ENCODE measurements around the gene SCAND1. TPM values are rescaled to one million over a fixed set of nuclear protein-coding genes. Genes with fewer than 3 reads are reported as not detected.
"Not testable (repeated sequence)": the region's sequence is repeated elsewhere in the genome, so short reads cannot be mapped to it uniquely, and the experiment has no call there.

The SCAND1 gene
- total RNA-seq: 100 to 1,000 TPM in 1 of 4 donors, 10 to 100 TPM in 3; 70.0 to 122 (median 89.9) TPM

DNA sequence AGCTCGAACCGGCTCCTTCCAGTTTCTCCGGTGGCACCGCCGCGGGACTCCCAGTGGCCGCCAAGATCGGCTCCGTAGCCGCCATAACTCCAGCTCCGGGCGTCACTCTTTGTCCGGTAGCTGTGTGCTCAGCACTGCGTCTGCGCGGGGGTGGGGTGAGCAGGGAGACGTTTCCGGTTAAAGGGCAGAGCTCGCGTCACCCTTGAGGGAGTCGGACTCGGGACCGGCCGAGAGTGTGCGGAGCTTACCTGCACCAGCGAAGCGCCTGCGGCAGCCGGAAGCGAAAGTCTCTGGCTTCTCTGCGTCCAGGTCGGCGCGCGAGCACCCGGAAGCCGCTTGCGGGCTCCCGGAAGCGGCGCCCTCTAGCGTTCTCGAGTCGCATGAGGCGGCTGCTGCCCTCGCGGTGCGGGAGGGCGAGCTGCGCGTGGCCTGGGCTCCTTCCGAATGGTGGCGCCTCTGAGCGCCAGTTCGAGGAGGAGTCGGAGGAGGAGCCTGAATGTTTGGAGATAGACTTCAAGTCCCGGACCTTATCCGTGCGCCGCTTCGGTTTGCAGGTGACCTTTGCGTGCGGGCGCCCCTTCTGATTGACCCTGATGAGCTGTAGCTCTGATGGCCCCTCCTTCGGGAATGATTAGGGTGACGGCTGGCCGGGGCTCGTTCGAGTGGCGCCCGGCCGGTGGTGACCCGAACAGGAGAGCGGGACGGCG lies at the start of gene SCAND1:
TSS of gene SCAND1 (minus strand) at position 303 of the 707 bp plus-strand sequence. CDS start at position 85, 218 bp downstream.
- intact Hi-C loops (cut with DNase I; ENCODE audit: low total_unique reads): no loop called here
- WGBS, 2 donors: 0 to 1% methylated on average over 50 to 55 of the region's 76 CpGs
- TF ChIP-seq POLR2A (IDR thresholded peaks at IDR 0.05): peak in 1 of 2 donors; percentile 5
- TF ChIP-seq, protein P1, sequence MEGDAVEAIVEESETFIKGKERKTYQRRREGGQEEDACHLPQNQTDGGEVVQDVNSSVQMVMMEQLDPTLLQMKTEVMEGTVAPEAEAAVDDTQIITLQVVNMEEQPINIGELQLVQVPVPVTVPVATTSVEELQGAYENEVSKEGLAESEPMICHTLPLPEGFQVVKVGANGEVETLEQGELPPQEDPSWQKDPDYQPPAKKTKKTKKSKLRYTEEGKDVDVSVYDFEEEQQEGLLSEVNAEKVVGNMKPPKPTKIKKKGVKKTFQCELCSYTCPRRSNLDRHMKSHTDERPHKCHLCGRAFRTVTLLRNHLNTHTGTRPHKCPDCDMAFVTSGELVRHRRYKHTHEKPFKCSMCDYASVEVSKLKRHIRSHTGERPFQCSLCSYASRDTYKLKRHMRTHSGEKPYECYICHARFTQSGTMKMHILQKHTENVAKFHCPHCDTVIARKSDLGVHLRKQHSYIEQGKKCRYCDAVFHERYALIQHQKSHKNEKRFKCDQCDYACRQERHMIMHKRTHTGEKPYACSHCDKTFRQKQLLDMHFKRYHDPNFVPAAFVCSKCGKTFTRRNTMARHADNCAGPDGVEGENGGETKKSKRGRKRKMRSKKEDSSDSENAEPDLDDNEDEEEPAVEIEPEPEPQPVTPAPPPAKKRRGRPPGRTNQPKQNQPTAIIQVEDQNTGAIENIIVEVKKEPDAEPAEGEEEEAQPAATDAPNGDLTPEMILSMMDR (IDR thresholded peaks at IDR 0.05): peak in 1 of 3 donors; percentile 97

DNA sequence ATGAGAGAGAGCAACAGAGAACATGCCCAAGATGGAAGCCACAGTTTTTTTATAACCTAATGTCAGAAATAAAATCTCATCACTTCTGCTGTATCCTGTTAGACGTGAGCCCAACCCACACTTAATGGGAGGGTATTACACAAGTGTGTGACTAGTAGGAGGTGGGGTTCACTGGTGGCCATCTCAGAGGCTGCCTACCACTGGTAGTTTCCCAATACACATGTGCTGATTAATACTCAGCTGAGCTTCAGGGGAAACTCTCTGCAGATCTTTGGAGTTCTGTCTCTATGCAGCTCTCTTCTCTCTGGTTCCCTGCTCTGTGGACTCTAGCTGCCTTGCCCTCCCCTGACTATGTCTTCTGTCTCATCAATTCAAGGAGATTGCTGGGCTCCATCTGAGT lies 49.7 kb upstream of the SCAND1 start:
- intact Hi-C loops (cut with DNase I; ENCODE audit: low total_unique reads): no loop called here
- no peak for TF ChIP-seq POLR2A (IDR thresholded peaks at IDR 0.05)
- TF ChIP-seq, protein P1 (IDR thresholded peaks at IDR 0.05): no peak
- DNase-seq (ENCODE audit: low spot score in 2 of 2): no peak
- H3K4me3 ChIP-seq (ENCODE audit: low read depth, poor library complexity, severe bottlenecking): no peak overlapping the region
- 42 to 64% methylated on average over 1 of the region's 1 CpG for WGBS, 2 donors

More for the DNA sequence above, at the start of gene SCAND1:
- peak; percentile 92 to 98 for DNase-seq (ENCODE audit: low spot score in 2 of 2)
- H3K4me3 ChIP-seq (ENCODE audit: low read depth, poor library complexity, severe bottlenecking): peak within 1 kb of the TSS; percentile 94

DNA sequence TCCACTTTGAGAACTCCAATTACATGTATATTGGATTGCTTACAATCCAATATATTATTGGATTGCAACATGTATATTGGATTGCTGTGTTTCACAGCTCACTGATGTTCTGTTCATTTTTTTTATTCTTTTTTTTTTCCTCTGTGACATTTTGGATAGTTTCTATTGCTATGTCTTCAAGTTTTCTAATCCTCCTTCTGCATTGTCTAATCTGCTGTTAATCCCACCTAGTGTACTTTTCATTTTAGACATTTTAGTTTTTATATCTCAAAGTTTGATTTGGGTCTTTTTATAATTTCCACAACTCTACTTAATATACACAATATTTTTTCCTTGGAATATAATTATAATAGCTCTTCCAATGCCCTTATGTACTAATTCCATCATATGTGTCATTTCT lies 48.6 kb upstream of the SCAND1 start:
- H3K4me3 ChIP-seq (ENCODE audit: low read depth, poor library complexity, severe bottlenecking): no peak overlapping the region
- TF ChIP-seq POLR2A (IDR thresholded peaks at IDR 0.05): no peak
- TF ChIP-seq, protein P1 (IDR thresholded peaks at IDR 0.05): no peak
- intact Hi-C loops (cut with DNase I; ENCODE audit: low total_unique reads): no loop called here
- no peak for DNase-seq (ENCODE audit: low spot score in 2 of 2)

DNA sequence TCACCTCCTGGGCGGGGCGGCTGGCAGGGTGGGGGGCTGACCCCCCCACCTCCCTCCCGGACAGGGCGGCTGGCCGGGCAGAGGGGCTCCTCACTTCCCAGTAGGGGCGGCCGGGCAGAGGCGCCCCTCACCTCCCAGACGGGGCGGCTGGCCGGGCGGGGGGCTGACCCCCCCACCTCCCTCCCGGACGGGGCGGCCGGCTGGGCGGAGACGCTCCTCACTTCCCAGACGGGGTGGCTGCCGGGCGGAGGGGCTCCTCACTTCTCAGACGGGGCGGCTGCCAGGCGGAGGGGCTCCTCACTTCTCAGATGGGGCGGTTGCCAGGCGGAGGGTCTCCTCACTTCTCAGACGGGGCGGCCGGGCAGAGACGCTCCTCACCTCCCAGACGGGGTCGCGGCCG lies 47.0 kb upstream of the SCAND1 start:
- intact Hi-C loops (cut with DNase I; ENCODE audit: low total_unique reads); H3K4me3 ChIP-seq (ENCODE audit: low read depth, poor library complexity, severe bottlenecking); DNase-seq (ENCODE audit: low spot score in 2 of 2): not testable (repeated sequence)
- WGBS, 2 donors: 96 to 100% methylated on average over 1 to 13 of the region's 34 CpGs

DNA sequence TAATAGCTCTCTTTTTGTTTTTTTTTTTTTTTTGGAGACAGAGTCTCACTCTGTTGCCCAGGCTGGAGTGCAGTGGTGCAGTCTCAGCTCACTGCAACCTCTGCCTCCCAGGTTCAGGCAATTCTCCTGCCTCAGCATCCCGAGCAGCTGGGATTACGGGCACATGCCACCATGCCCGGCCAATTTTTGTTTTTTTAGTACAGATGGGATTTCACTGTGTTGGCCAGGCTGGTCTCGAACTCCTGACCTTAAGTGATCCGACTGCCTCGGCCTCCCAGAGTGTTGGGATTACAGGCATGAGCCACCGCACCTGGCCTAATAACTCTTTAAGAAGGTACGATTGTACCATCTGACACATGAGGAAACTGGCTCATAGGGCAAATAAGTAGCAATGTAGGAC lies 42.2 kb upstream of the SCAND1 start:
- DNase-seq (ENCODE audit: low spot score in 2 of 2): peak in 1 of 2 donors; percentile 56
- 92% methylated on average over 8 of the region's 8 CpGs for WGBS, 2 donors
- H3K4me3 ChIP-seq (ENCODE audit: low read depth, poor library complexity, severe bottlenecking): not testable (repeated sequence)
- intact Hi-C loops (cut with DNase I; ENCODE audit: low total_unique reads): loop anchor here (5.0 kb wide), 1 partner anchor 196 kb away; no protein-coding TSS in a partner anchor

DNA sequence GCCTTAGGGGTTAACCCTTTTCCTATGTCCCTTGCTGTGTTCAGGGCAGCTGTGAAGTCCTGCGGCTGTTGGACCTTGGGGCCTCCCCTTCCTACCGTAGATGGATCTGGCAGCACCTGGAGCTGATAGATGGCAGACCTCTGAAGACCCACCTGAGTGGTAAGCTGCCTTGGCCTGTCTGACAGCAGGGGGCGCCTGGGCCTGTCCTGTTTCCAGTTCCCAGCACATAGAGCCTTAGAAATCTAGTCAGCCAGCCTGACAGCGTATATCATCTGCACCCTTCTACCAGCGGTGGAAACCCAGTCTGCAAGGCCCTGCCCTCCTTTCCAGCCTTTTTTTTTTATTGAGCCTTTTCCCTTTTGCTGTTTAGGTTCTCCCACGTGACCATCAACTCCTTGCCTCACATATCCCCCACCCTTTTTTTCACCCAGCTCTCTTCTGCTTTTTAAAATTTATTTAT lies 40.7 kb upstream of the SCAND1 start:
- DNase-seq (ENCODE audit: low spot score in 2 of 2): peak; percentile 78 to 96
- no peak overlapping the region for H3K4me3 ChIP-seq (ENCODE audit: low read depth, poor library complexity, severe bottlenecking)
- intact Hi-C loops (cut with DNase I; ENCODE audit: low total_unique reads): loop anchor here (1.0 to 5.0 kb wide), 2 partner anchors 143 to 197 kb away; no protein-coding TSS in a partner anchor
- WGBS, 2 donors: 3 to 4% methylated on average over 6 of the region's 6 CpGs
- no peak for TF ChIP-seq POLR2A (IDR thresholded peaks at IDR 0.05)
- TF ChIP-seq, protein P1 (IDR thresholded peaks at IDR 0.05): peak in 1 of 3 donors; percentile 78
